GM12878 (cell line): ENCODE data around the gene CNTNAP2. TPM values are rescaled to one million over a fixed set of nuclear protein-coding genes. Genes with fewer than 3 reads are reported as not detected.

Experiments
- ATAC-seq: fragments of 200-7000 bp; cut with Tn5 transposase; 3 replicates; pipeline ENCODE4 v1.9.1; 2020; ENCODE audit warnings: mild to moderate bottlenecking, moderate library complexity
- BruUV-seq: library from RNA; stranded (reverse); fragments of 400-500 nt; replicated peaks from 2 replicates; lab custom pipeline; 2021; lab: Mats Ljungman, UMichigan
- CTCF ChIA-PET: fragments of 300-600 bp; sonication (Branson Sonifier 250); formaldehyde crosslinking; extraction: SDS; loops from one replicate; lab custom pipeline; 2021; ENCODE audit warnings: inconsistent platforms; lab: Yijun Ruan, JAX
- POLR2A ChIA-PET: fragments of 350-600 bp; formaldehyde crosslinking; extraction: SDS; loops from one replicate; lab custom pipeline; 2021; ENCODE audit warnings: inconsistent platforms; lab: Charles Lee
- RAD21 ChIA-PET: fragments of 300-600 bp; sonication (Branson Sonifier 250); formaldehyde crosslinking; loops from one replicate; lab custom pipeline; 2023; ENCODE audit warnings: antibody characterized with exemption; ENCODE audit not compliant: unreplicated experiment; lab: Charles Lee
- SMC1A ChIA-PET: fragments of 300-600 bp; sonication (Branson Sonifier 250); formaldehyde crosslinking; loops from one replicate; lab custom pipeline; 2023; ENCODE audit not compliant: unreplicated experiment, uncharacterized antibody; lab: Charles Lee
- DNase-seq: peaks from one replicate; pipeline ENCODE4 v3.0.0-alpha.2; 2011; ENCODE audit warnings: low read depth, low spot score
- FAIRE-seq: peaks from 3 replicates; lab custom pipeline; 2011; peaks lifted over from hg19 to GRCh38; lab: Jason Lieb, UNC
- H2AFZ ChIP-seq: 2 replicates; pipeline ENCODE4 v1.6.0; 2011; ENCODE audit warnings: low read depth, low read length, control low read depth; ENCODE audit not compliant: control insufficient read depth
- H3K27ac ChIP-seq: 2 replicates; pipeline ENCODE4 v1.5.1; 2011; ENCODE audit warnings: control low read depth; ENCODE audit not compliant: control insufficient read depth, insufficient read depth
- H3K27me3 ChIP-seq, 2 experiments: replicated peaks in 1 of 2; 2 replicates each; pipeline versions ENCODE4 v1.6.0 to v1.6.1; 2011; ENCODE audit warnings: low read length in 1 of 2; ENCODE audit not compliant: control insufficient read depth in 2 of 2, insufficient read depth in 2 of 2
- H3K36me3 ChIP-seq, 2 experiments: 2 replicates each; pipeline ENCODE4 v1.5.1; 2011; ENCODE audit warnings: low read length in 1 of 2; ENCODE audit not compliant: control insufficient read depth in 2 of 2, insufficient read depth in 2 of 2
- H3K4me1 ChIP-seq: 2 replicates; pipeline ENCODE4 v1.6.1; 2011; ENCODE audit warnings: mild to moderate bottlenecking, low read length, moderate library complexity, mixed read lengths; ENCODE audit not compliant: control insufficient read depth, insufficient read depth
- H3K4me2 ChIP-seq: 2 replicates; pipeline ENCODE4 v1.6.0; 2011; ENCODE audit warnings: control low read depth; ENCODE audit not compliant: control insufficient read depth, insufficient read depth
- H3K4me3 ChIP-seq: fragments of 200-600 bp; sonication (generic); 2 replicates; pipeline ENCODE4 v1.5.1; 2016
- H3K79me2 ChIP-seq: 2 replicates; pipeline ENCODE4 v1.6.0; 2011; ENCODE audit warnings: low read length; ENCODE audit not compliant: control insufficient read depth, insufficient read depth
- H3K9ac ChIP-seq: 2 replicates; pipeline ENCODE4 v1.8.0; 2011; ENCODE audit warnings: low read length, control low read depth, mixed read lengths; ENCODE audit not compliant: control insufficient read depth, insufficient read depth
- H3K9me3 ChIP-seq: replicated peaks from 3 replicates; pipeline ENCODE4 v1.5.1; 2011; ENCODE audit warnings: mild to moderate bottlenecking, low read length; ENCODE audit not compliant: control insufficient read depth, insufficient read depth
- H4K20me1 ChIP-seq: 2 replicates; pipeline ENCODE4 v1.6.0; 2011; ENCODE audit not compliant: control insufficient read depth, insufficient read depth
- E2F8 ChIP-seq: fragments of 450-650 bp; IDR thresholded peaks from 2 replicates; pipeline ENCODE4 v1.6.1; 2018; ENCODE audit warnings: mild to moderate bottlenecking, low read depth, moderate library complexity; ENCODE audit not compliant: partially characterized antibody
- MLLT1 ChIP-seq: fragments of 450-650 bp; IDR thresholded peaks from 2 replicates; pipeline ENCODE4 v1.6.1; 2016; ENCODE audit warnings: mild to moderate bottlenecking
- MYC ChIP-seq: IDR thresholded peaks from 2 replicates; pipeline ENCODE4 v1.6.1; 2011; ENCODE audit warnings: mild to moderate bottlenecking, low read length, moderate library complexity, inconsistent platforms; ENCODE audit not compliant: insufficient read depth, insufficient replicate concordance, insufficient read length, severe bottlenecking
- POLR2A ChIP-seq: IDR thresholded peaks from 2 replicates; pipeline ENCODE4 v1.6.1; 2011; ENCODE audit warnings: low read depth, mild to moderate bottlenecking, low read length
- SMARCA5 ChIP-seq: fragments of 450-650 bp; IDR thresholded peaks from 2 replicates; pipeline ENCODE4 v1.6.1; 2017; ENCODE audit warnings: mild to moderate bottlenecking
- SPI1 ChIP-seq: IDR thresholded peaks from 2 replicates; pipeline ENCODE4 v1.6.1; 2011; ENCODE audit warnings: low read depth, mild to moderate bottlenecking, low read length, moderate library complexity, borderline replicate concordance; ENCODE audit not compliant: insufficient read depth
- SUZ12 ChIP-seq: fragments of 200-600 bp; sonication (generic); IDR thresholded peaks from one replicate; pipeline ENCODE4 v1.6.1; 2018; ENCODE audit warnings: antibody characterized with exemption, mild to moderate bottlenecking; ENCODE audit not compliant: unreplicated experiment
- ZNF207 ChIP-seq: fragments of 450-650 bp; IDR thresholded peaks from 2 replicates; pipeline ENCODE4 v1.6.1; 2014; ENCODE audit warnings: antibody characterized with exemption, mild to moderate bottlenecking, borderline replicate concordance
- WGBS: methylation state at CpG from one replicate; pipeline ENCODE4 v1.1.6; 2016; ENCODE audit warnings: low lambda C conversion rate; ENCODE audit not compliant: insufficient replicate concordance, insufficient coverage; ENCODE audit errors: missing lambda C conversion rate; 5-methylcytosine and 5-hydroxymethylcytosine counted together
- in situ Hi-C: fragments of 300-500 bp; cut with MboI; formaldehyde crosslinking; loops from 9 replicates; pipeline ENCODE4 v1.14.3; 2018; ENCODE audit warnings: mixed read lengths
- intact Hi-C: fragments of 100-400 bp; cut with micrococcal nuclease; formaldehyde crosslinking; loops from one replicate; pipeline ENCODE4 v1.14.2; 2022; ENCODE audit not compliant: unreplicated experiment
- polyA plus RNA-seq, 11 experiments: library from polyadenylated mRNA; depleted of rRNA in 4 of 11; unstranded in 6 of 11; stranded (reverse) in 5 of 11; fragments of >200 nt; fragmentation: Nextera tagmentation in 4 of 11; fragmentation: Illumina TruSeq in 1 of 11; extraction: Ambion mirVana in 4 of 11; extraction: Trizol in 1 of 11; gene quantifications; 1 replicate in 1 of 11; 2 replicates in 10 of 11; pipeline versions ENCODE4 v1.2.1 to v1.2.3, GENCODE V29; 2011 to 2016; ENCODE audit warnings: inconsistent platforms in 2 of 11, missing spikeins in 2 of 11, low read depth in 1 of 11
- total RNA-seq, 4 experiments: library from RNA; depleted of rRNA in 3 of 4; stranded (reverse); fragments of >200 nt in 3 of 4; fragmentation: Illumina TruSeq in 1 of 4; extraction: Trizol in 1 of 4; gene quantifications; 2 replicates each; pipeline versions ENCODE4 v1.2.1 to v1.2.3, GENCODE V29; 2013 to 2021

CNTNAP2 gene
- total and polyA plus RNA-seq, 10 of the 15 experiments (the other 5 are each of a cell fraction or from before 2014, with no cell fraction given): 0.03 to 0.08 (median 0.03) TPM; not detected in 7

- RAD21 ChIA-PET: no interaction called here
- DNase-seq (no peak), FAIRE-seq (no peak), ATAC-seq (no peak)
- Histone ChIP-seq H3K4me3 (no peak overlapping the region), H3K27ac (no peak overlapping the region), H3K36me3 (no peaks in the 10 kb centered on the region), H3K27me3 (no peaks in the 10 kb centered on the region; a peak in 1 of 4 replicates), H3K4me2 (no peak overlapping the region), H3K79me2 (no peaks in the 10 kb centered on the region), H3K9ac (no peak overlapping the region), H3K9me3 (no peaks in the 10 kb centered on the region), H2AFZ (no peak overlapping the region), H4K20me1 (no peaks in the 10 kb centered on the region), H3K4me1 (no peaks in the 10 kb centered on the region)
- SMC1A ChIA-PET: no interaction called here
- no TSS peak for BruUV-seq
- TF ChIP-seq SMARCA5 (no peak), SUZ12 (no peak), MYC (no peak), MLLT1 (no peak), POLR2A (no peak)
- intact Hi-C loops: no loop called here
- CTCF ChIA-PET: interaction anchor here (0.8 kb wide), 1 partner anchor 60 kb away, joined by 3 read pairs; no protein-coding TSS in a partner anchor
- in situ Hi-C loops: no loop called here
- POLR2A ChIA-PET: no interaction called here
- WGBS: 74% methylated on average over 13 of the region's 13 CpGs
These were observed 2317.7 kb downstream of the CNTNAP2 start for GRCh38 chr7:148434181-148434757.

GRCh38 chr7:148434887-148435286, 2318.3 kb downstream of the CNTNAP2 start:
- ChIA-PET CTCF (interaction anchor here (0.8 kb wide), 1 partner anchor 61 kb away, joined by 3 read pairs; no protein-coding TSS in a partner anchor), POLR2A (no interaction called here), SMC1A (no interaction called here), RAD21 (no interaction called here)
- Histone ChIP-seq H3K79me2 (no peaks in the 10 kb centered on the region), H3K36me3 (no peaks in the 10 kb centered on the region), H3K27me3 (no peaks in the 10 kb centered on the region; a peak in 1 of 4 replicates), H2AFZ (no peak overlapping the region), H3K4me1 (no peaks in the 10 kb centered on the region), H3K9ac (no peak overlapping the region), H3K4me2 (no peak overlapping the region), H3K27ac (no peak overlapping the region), H4K20me1 (no peaks in the 10 kb centered on the region), H3K9me3 (no peaks in the 10 kb centered on the region), H3K4me3 (no peak overlapping the region)
- DNase-seq (no peak), FAIRE-seq (no peak), ATAC-seq (no peak)
- 45% methylated on average over 2 of the region's 2 CpGs for WGBS
- 0 out of 2 replicates have a peak, but pooled peaks have one; percentile 11 for TF ChIP-seq SPI1
- no peak for TF ChIP-seq ZNF207
- TF ChIP-seq E2F8: no peak
- in situ Hi-C loops: no loop called here
- intact Hi-C loops: no loop called here
- BruUV-seq: no TSS peak
